Mesothelial cell of epicardium (in vitro differentiated cells): Measurements from ENCODE around the gene TRIM26. TPM values are rescaled to one million over a fixed set of nuclear protein-coding genes. Genes with fewer than 3 reads are reported as not detected.
"Not testable (repeated sequence)": the region's sequence is repeated elsewhere in the genome, so short reads cannot be mapped to it uniquely, and the experiment has no call there.

Experiments
- DNase-seq, 2 experiments: peaks; one replicate each; pipeline ENCODE4 v3.0.0; 2021; ENCODE audit warnings: low spot score in 2 of 2; ENCODE audit not compliant: unreplicated experiment in 2 of 2
- H3K27ac Mint-ChIP-seq: 2 replicates; pipeline ENCODE4 v1.8.0; 2021; ENCODE audit warnings: mixed read lengths
- H3K27me3 Mint-ChIP-seq: 2 replicates; pipeline ENCODE4 v1.8.0; 2021; ENCODE audit warnings: low read depth, mixed read lengths
- H3K36me3 Mint-ChIP-seq: 2 replicates; pipeline ENCODE4 v1.8.0; 2021; ENCODE audit warnings: mixed read lengths
- H3K4me1 Mint-ChIP-seq: 2 replicates; pipeline ENCODE4 v1.8.0; 2021; ENCODE audit warnings: mixed read lengths
- H3K4me3 Mint-ChIP-seq: 2 replicates; pipeline ENCODE4 v1.8.0; 2021; ENCODE audit warnings: mild to moderate bottlenecking, moderate library complexity, mixed read lengths
- H3K9me3 Mint-ChIP-seq: 2 replicates; pipeline ENCODE4 v1.8.0; 2021; ENCODE audit warnings: mixed read lengths
- CTCF ChIP-seq: fragments of 200-600 bp; sonication (generic); IDR thresholded peaks from one replicate; pipeline ENCODE4 v1.5.0; 2021; ENCODE audit warnings: antibody characterized with exemption; ENCODE audit not compliant: unreplicated experiment
- total RNA-seq: library from RNA; stranded (reverse); gene quantifications from 3 replicates; pipeline ENCODE4 v1.2.1, GENCODE V29; 2021

The TRIM26 gene
- total RNA-seq, 1 donor from 2014 or later = 55.4 TPM

GRCh38 chr6:30167101-30167500, 46.1 kb downstream of the TRIM26 start:
- peaks cover 3% of the 10 kb centered on the region for H3K4me1 Mint-ChIP-seq
- H3K36me3 Mint-ChIP-seq = no peaks in the 10 kb centered on the region
- no peaks in the 10 kb centered on the region for H3K9me3 Mint-ChIP-seq
- H3K4me3 Mint-ChIP-seq = no peak overlapping the region
- H3K27ac Mint-ChIP-seq = no peak overlapping the region
- no peak for DNase-seq
- no peak for TF ChIP-seq CTCF
- peaks cover 91% of the 10 kb centered on the region for H3K27me3 Mint-ChIP-seq

GRCh38 chr6:30165238-30165637, 48.0 kb downstream of the TRIM26 start:
- H3K4me1 Mint-ChIP-seq, H3K36me3 Mint-ChIP-seq, H3K9me3 Mint-ChIP-seq, H3K27ac Mint-ChIP-seq, DNase-seq, H3K4me3 Mint-ChIP-seq: not testable (repeated sequence)
- H3K27me3 Mint-ChIP-seq = peaks cover 78% of the 10 kb centered on the region

GRCh38 chr6:30164714-30165113, 48.5 kb downstream of the TRIM26 start:
- TF ChIP-seq CTCF = no peak
- H3K27ac Mint-ChIP-seq = no peak overlapping the region
- no peaks in the 10 kb centered on the region for H3K9me3 Mint-ChIP-seq
- H3K4me3 Mint-ChIP-seq = no peak overlapping the region
- H3K36me3 Mint-ChIP-seq = no peaks in the 10 kb centered on the region
- peaks cover 78% of the 10 kb centered on the region for H3K27me3 Mint-ChIP-seq
- H3K4me1 Mint-ChIP-seq = no peaks in the 10 kb centered on the region
- DNase-seq = no peak

GRCh38 chr6:30163918-30164654, 49.1 kb downstream of the TRIM26 start:
- Mint-ChIP-seq H3K9me3 (no peaks in the 10 kb centered on the region), H3K27ac (no peak overlapping the region), H3K4me3 (no peak overlapping the region), H3K4me1 (no peaks in the 10 kb centered on the region), H3K36me3 (no peaks in the 10 kb centered on the region), H3K27me3 (peaks cover 78% of the 10 kb centered on the region)
- no peak for DNase-seq
- no peak for TF ChIP-seq CTCF

DNA sequence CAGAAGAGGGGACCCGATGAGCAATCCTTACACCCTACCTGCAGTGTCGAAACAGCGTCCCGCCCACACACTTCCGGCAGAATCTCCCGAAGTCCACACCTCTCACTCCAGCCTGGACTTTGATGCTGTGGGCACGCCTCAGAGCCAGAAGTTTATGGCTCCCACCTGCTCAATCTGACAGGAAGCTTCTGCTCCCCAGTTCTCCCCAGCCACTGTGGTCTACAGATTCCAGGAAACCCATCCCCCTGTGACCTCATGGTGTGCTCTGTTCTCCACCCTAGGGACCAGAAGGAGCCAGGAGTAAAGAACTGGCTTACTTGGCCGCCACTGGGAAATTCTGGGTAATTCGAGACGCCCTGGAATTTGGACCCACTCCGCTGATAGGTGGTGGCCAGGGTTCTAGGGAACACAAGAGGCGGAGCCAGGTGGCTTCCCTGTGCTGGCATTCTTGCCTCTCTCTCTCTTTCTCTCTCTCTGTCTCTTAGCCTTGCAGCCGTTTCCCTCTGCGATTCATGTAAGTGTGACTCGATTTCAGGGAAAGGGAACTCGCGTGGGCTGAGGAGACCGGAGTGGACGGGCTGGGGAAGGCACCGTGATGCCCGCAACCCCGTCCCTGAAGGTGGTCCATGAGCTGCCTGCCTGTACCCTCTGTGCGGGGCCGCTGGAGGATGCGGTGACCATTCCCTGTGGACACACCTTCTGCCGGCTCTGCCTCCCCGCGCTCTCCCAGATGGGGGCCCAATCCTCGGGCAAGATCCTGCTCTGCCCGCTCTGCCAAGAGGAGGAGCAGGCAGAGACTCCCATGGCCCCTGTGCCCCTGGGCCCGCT, 49.9 kb downstream of the TRIM26 start, which contains the start of gene TRIM15:
Gene TRIM15, plus strand, starts transcription at position 457 of the 828 bp plus-strand sequence. Its CDS starts 139 bp downstream, at position 596.
- Mint-ChIP-seq H3K4me1 (no peaks in the 10 kb centered on the region), H3K27me3 (peaks cover 78% of the 10 kb centered on the region), H3K9me3 (no peaks in the 10 kb centered on the region), H3K27ac (no peak within 1 kb of the TSS), H3K36me3 (no peaks in the 10 kb centered on the region), H3K4me3 (no peak within 1 kb of the TSS)
- DNase-seq = no peak
- no peak for TF ChIP-seq CTCF
